AG09309 (cell line): ENCODE data around the gene FOXO1.

ENCODE experiments used
- DNase-seq: peaks from one replicate; pipeline ENCODE4 v3.0.0-alpha.2; 2010; ENCODE audit warnings: low read depth
- H3K4me3 ChIP-seq: 2 replicates; pipeline ENCODE4 v1.5.1; 2011; ENCODE audit warnings: mild to moderate bottlenecking, low read depth, low read length, moderate library complexity; ENCODE audit not compliant: control insufficient read depth
- CTCF ChIP-seq: IDR thresholded peaks from 2 replicates; pipeline ENCODE4 v1.5.1; 2011; ENCODE audit warnings: mild to moderate bottlenecking, low read depth, low read length, inconsistent platforms; ENCODE audit not compliant: insufficient read depth, control insufficient read depth; ENCODE audit errors: missing control alignments

The FOXO1 gene

GRCh38 chr13:40618581-40619478, 47.6 kb downstream of the FOXO1 start:
- no peak for TF ChIP-seq CTCF
- no peak overlapping the region for H3K4me3 ChIP-seq
- no peak for DNase-seq

- no peak for TF ChIP-seq CTCF
- DNase-seq, result no peak
- no peak overlapping the region for H3K4me3 ChIP-seq
These were observed 48.6 kb downstream of the FOXO1 start for GRCh38 chr13:40617801-40618356.

- DNase-seq, result no peak
- no peak for TF ChIP-seq CTCF
- H3K4me3 ChIP-seq, result no peak overlapping the region
These were observed 50.8 kb downstream of the FOXO1 start for GRCh38 chr13:40615619-40616018.

GRCh38 chr13:40613914-40614313, 52.5 kb downstream of the FOXO1 start:
- no peak overlapping the region for H3K4me3 ChIP-seq
- no peak for TF ChIP-seq CTCF
- DNase-seq, result no peak

GRCh38 chr13:40613192-40613818, 53.1 kb downstream of the FOXO1 start:
- no peak overlapping the region for H3K4me3 ChIP-seq
- TF ChIP-seq CTCF, result no peak
- DNase-seq, result no peak

- no peak for TF ChIP-seq CTCF
- no peak for DNase-seq
- no peak overlapping the region for H3K4me3 ChIP-seq
These were observed 54.4 kb downstream of the FOXO1 start for GRCh38 chr13:40612041-40612440.
